GM12875 (cell line): ENCODE measurements around the gene WTAP.

Experiments used
- H3K4me3 ChIP-seq: one replicate; pipeline ENCODE4 v1.5.1; 2011; ENCODE audit warnings: low read depth, low read length, control low read depth
- CTCF ChIP-seq: IDR thresholded peaks from 2 replicates; pipeline ENCODE4 v1.5.1; 2011; ENCODE audit warnings: low read depth, mild to moderate bottlenecking, control low read depth, inconsistent platforms, low read length, moderate library complexity, borderline replicate concordance; ENCODE audit not compliant: insufficient read depth

WTAP gene

GRCh38 chr6:159682295-159682694, 45.0 kb upstream of the WTAP start:
- no peak for TF ChIP-seq CTCF
- H3K4me3 ChIP-seq: no peak overlapping the region

GRCh38 chr6:159682810-159683209, 44.5 kb upstream of the WTAP start:
- no peak overlapping the region for H3K4me3 ChIP-seq

GRCh38 chr6:159684013-159684304, 43.3 kb upstream of the WTAP start:
- no peak overlapping the region for H3K4me3 ChIP-seq
- TF ChIP-seq CTCF: no peak

More at GRCh38 chr6:159682810-159683209, 44.5 kb upstream of the WTAP start:
- TF ChIP-seq CTCF: no peak

- H3K4me3 ChIP-seq: no peak overlapping the region
- TF ChIP-seq CTCF: no peak
Measured at GRCh38 chr6:159686040-159686439, 41.3 kb upstream of the WTAP start.

- H3K4me3 ChIP-seq: no peak overlapping the region
- no peak for TF ChIP-seq CTCF
Measured at GRCh38 chr6:159686703-159687102, 40.6 kb upstream of the WTAP start.

- H3K4me3 ChIP-seq: no peak overlapping the region
- no peak for TF ChIP-seq CTCF
Measured at GRCh38 chr6:159687341-159687740, 40.0 kb upstream of the WTAP start.

- no peak overlapping the region for H3K4me3 ChIP-seq
Measured at GRCh38 chr6:159688266-159688905, 38.9 kb upstream of the WTAP start.

More at GRCh38 chr6:159688266-159688905, 38.9 kb upstream of the WTAP start:
- no peak for TF ChIP-seq CTCF
